GM23338 (cell line): ENCODE data around the gene ADAM30. TPM values are rescaled to one million over a fixed set of nuclear protein-coding genes. Genes with fewer than 3 reads are reported as not detected.

Experiments used
- ATAC-seq: fragments of 200-7000 bp; cut with Tn5 transposase; 3 replicates; pipeline ENCODE4 v1.9.1; 2020
- DNase-seq: peaks from one replicate; pipeline ENCODE4 v3.0.0-alpha.2; 2015; ENCODE audit warnings: low spot score
- H2AFZ ChIP-seq: fragments of 200-600 bp; sonication (generic); 2 replicates; pipeline ENCODE4 v1.8.0; 2016; ENCODE audit warnings: antibody characterized with exemption, mild to moderate bottlenecking, moderate library complexity
- H3F3A ChIP-seq: fragments of 200-600 bp; sonication (generic); replicated peaks from 2 replicates; pipeline ENCODE4 v1.8.0; 2017; ENCODE audit warnings: antibody characterized with exemption, mixed run types, low read depth
- H3K27ac ChIP-seq: fragments of 200-600 bp; sonication (generic); 2 replicates; pipeline ENCODE4 v1.6.1; 2016; ENCODE audit warnings: low read depth
- H3K27me3 ChIP-seq: fragments of 200-600 bp; sonication (generic); 2 replicates; pipeline ENCODE4 v1.8.0; 2016; ENCODE audit warnings: mild to moderate bottlenecking, mixed run types, moderate library complexity; ENCODE audit not compliant: insufficient read depth
- H3K36me3 ChIP-seq: fragments of 200-600 bp; sonication (generic); 2 replicates; pipeline ENCODE4 v1.8.0; 2016; ENCODE audit warnings: mild to moderate bottlenecking; ENCODE audit not compliant: insufficient read depth
- H3K4me1 ChIP-seq: fragments of 200-600 bp; sonication (generic); 2 replicates; pipeline ENCODE4 v1.8.0; 2016; ENCODE audit warnings: mild to moderate bottlenecking, moderate library complexity; ENCODE audit not compliant: insufficient read depth
- H3K4me2 ChIP-seq: fragments of 200-600 bp; sonication (generic); 2 replicates; pipeline ENCODE4 v1.7.1; 2017; ENCODE audit warnings: mixed run types
- H3K4me3 ChIP-seq: fragments of 200-600 bp; sonication (generic); 2 replicates; pipeline ENCODE4 v1.6.1; 2016; ENCODE audit warnings: mixed run types
- H3K79me2 ChIP-seq: fragments of 200-600 bp; sonication (generic); replicated peaks from 2 replicates; pipeline ENCODE4 v1.8.0; 2017; ENCODE audit warnings: mild to moderate bottlenecking; ENCODE audit not compliant: insufficient read depth
- H3K9me2 ChIP-seq: fragments of 200-600 bp; sonication (generic); 2 replicates; pipeline ENCODE4 v1.8.0; 2017; ENCODE audit not compliant: insufficient read depth
- H4K20me1 ChIP-seq: fragments of 200-600 bp; sonication (generic); replicated peaks from 2 replicates; pipeline ENCODE4 v1.8.0; 2017; ENCODE audit warnings: mild to moderate bottlenecking; ENCODE audit not compliant: insufficient read depth
- H3K27ac Mint-ChIP-seq: 2 replicates; pipeline ENCODE4 v1.8.0; 2020; ENCODE audit warnings: inconsistent platforms, mild to moderate bottlenecking, moderate library complexity, mixed read lengths
- H3K27me3 Mint-ChIP-seq: 3 replicates; pipeline ENCODE4 v1.8.0; 2022; ENCODE audit warnings: low read depth, mild to moderate bottlenecking, moderate library complexity, mixed read lengths, inconsistent platforms; ENCODE audit not compliant: insufficient read depth, poor library complexity
- H3K36me3 Mint-ChIP-seq: 3 replicates; pipeline ENCODE4 v1.8.0; 2021; ENCODE audit warnings: low read depth, mild to moderate bottlenecking, inconsistent platforms, moderate library complexity, mixed read lengths
- H3K4me1 Mint-ChIP-seq: 3 replicates; pipeline ENCODE4 v1.8.0; 2020; ENCODE audit warnings: mild to moderate bottlenecking, inconsistent platforms, mixed read lengths
- H3K4me3 Mint-ChIP-seq: 3 replicates; pipeline ENCODE4 v1.8.0; 2021; ENCODE audit warnings: moderate library complexity, mild to moderate bottlenecking, inconsistent platforms, mixed read lengths
- H3K9me3 Mint-ChIP-seq: 3 replicates; pipeline ENCODE4 v1.8.0; 2020; ENCODE audit warnings: moderate library complexity, mild to moderate bottlenecking, inconsistent platforms, mixed read lengths
- CREB1 ChIP-seq: fragments of 250-450 bp; sonication (Bioruptor Pico); IDR thresholded peaks from 2 replicates; pipeline ENCODE4 v1.5.0; 2020; ENCODE audit warnings: low read depth, mild to moderate bottlenecking, moderate library complexity
- EZH2 ChIP-seq: fragments of 200-600 bp; sonication (generic); IDR thresholded peaks from one replicate; pipeline ENCODE4 v1.8.0; 2017; ENCODE audit warnings: antibody characterized with exemption, mild to moderate bottlenecking, low read depth; ENCODE audit not compliant: unreplicated experiment
- EZH2phosphoT487 ChIP-seq: fragments of 200-600 bp; sonication (generic); IDR thresholded peaks from one replicate; pipeline ENCODE4 v1.8.1; 2018; ENCODE audit warnings: antibody characterized with exemption; ENCODE audit not compliant: unreplicated experiment
- JUNB ChIP-seq: IDR thresholded peaks from one replicate; pipeline ENCODE4 v1.6.1; 2016; ENCODE audit warnings: antibody characterized with exemption; ENCODE audit not compliant: unreplicated experiment
- NANOG ChIP-seq: IDR thresholded peaks from 2 replicates; pipeline ENCODE4 v1.6.1; 2016; ENCODE audit warnings: antibody characterized with exemption, borderline replicate concordance
- POLR2AphosphoS5 ChIP-seq: IDR thresholded peaks from 2 replicates; pipeline ENCODE4 v1.6.1; 2016; ENCODE audit warnings: antibody characterized with exemption, low read depth
- STAT1 ChIP-seq: IDR thresholded peaks from one replicate; pipeline ENCODE4 v1.6.1; 2016; ENCODE audit warnings: antibody characterized with exemption; ENCODE audit not compliant: unreplicated experiment
- ZNF114 ChIP-seq: fragments of 250-450 bp; sonication (Bioruptor Pico); IDR thresholded peaks from 2 replicates; pipeline ENCODE4 v1.5.0; 2020; ENCODE audit warnings: mild to moderate bottlenecking, moderate library complexity
- ZNF331 ChIP-seq: fragments of 250-450 bp; sonication (Bioruptor Pico); IDR thresholded peaks from 2 replicates; pipeline ENCODE4 v1.5.0; 2020; ENCODE audit warnings: low read depth, mild to moderate bottlenecking, moderate library complexity
- polyA plus RNA-seq: library from polyadenylated mRNA; unstranded; fragments of >200 nt; fragmentation: Nextera tagmentation; extraction: Ambion mirVana; gene quantifications from 2 replicates; pipeline ENCODE4 v1.2.1, GENCODE V29; 2016
- total RNA-seq: library from RNA; depleted of rRNA; stranded (reverse); fragments of >200 nt; shearing (Covaris generic); gene quantifications from 2 replicates; pipeline ENCODE4 v1.2.3, GENCODE V29; 2014
- TF ChIP-seq, protein P1 (sequence below): IDR thresholded peaks from one replicate; pipeline ENCODE4 v1.6.1; 2018; ENCODE audit warnings: antibody characterized with exemption; ENCODE audit not compliant: unreplicated experiment
- TF ChIP-seq, protein P2 (sequence below), 2 experiments: fragments of 200-600 bp in 1 of 2; sonication (generic) in 1 of 2; conservative IDR thresholded peaks; 2 replicates each; pipeline versions ENCODE4 v1.5.1 to v1.6.1; 2016 to 2017; ENCODE audit warnings: antibody characterized with exemption in 2 of 2, low read depth in 2 of 2, mild to moderate bottlenecking in 2 of 2, moderate library complexity in 1 of 2
- TF ChIP-seq, protein P3 (sequence below): fragments of 250-450 bp; sonication (Bioruptor Pico); IDR thresholded peaks from 2 replicates; pipeline ENCODE4 v1.5.0; 2020; ENCODE audit warnings: mild to moderate bottlenecking, moderate library complexity

The ADAM30 gene
- total and polyA plus RNA-seq, 2 experiments from 2014 or later = not detected

DNA sequence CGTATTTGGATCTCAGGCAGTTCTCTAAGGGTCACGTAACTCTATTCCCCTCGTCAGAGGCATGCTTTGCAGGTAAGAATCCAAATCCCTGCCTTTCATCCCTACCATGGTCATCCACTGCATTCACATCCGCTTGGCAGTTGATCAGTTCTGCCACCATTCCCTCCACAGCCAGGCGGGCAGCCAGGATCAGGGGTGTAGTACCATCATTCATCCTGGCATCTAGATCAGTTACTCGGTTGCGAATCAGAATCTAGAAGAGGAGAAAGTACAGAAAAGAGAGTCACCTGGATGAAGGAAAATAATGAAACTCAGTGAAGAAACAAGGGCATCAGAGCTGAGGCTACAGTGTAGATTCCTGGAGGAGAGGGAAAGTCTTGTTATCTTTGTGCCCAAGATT lies 22.0 kb upstream of the ADAM30 start:
- H3K27ac ChIP-seq = no peak overlapping the region
- no peaks in the 10 kb centered on the region; the same call in 1 of the 2 replicates for H3K9me2 ChIP-seq
- Mint-ChIP-seq H3K9me3 (no peaks in the 10 kb centered on the region; the same call in 2 of the 3 replicates), H3K36me3 (peaks cover 43% of the 10 kb centered on the region), H3K4me3 (no peak overlapping the region), H3K27me3 (no peaks in the 10 kb centered on the region), H3K4me1 (peaks cover 2% of the 10 kb centered on the region; the same call in 1 of the 3 replicates), H3K27ac (no peak overlapping the region)
- no peak overlapping the region for H3K4me3 ChIP-seq
- peaks cover 14% of the 10 kb centered on the region for H3K36me3 ChIP-seq
- DNase-seq = no peak
- H3K79me2 ChIP-seq = no peaks in the 10 kb centered on the region
- TF ChIP-seq, protein P1, sequence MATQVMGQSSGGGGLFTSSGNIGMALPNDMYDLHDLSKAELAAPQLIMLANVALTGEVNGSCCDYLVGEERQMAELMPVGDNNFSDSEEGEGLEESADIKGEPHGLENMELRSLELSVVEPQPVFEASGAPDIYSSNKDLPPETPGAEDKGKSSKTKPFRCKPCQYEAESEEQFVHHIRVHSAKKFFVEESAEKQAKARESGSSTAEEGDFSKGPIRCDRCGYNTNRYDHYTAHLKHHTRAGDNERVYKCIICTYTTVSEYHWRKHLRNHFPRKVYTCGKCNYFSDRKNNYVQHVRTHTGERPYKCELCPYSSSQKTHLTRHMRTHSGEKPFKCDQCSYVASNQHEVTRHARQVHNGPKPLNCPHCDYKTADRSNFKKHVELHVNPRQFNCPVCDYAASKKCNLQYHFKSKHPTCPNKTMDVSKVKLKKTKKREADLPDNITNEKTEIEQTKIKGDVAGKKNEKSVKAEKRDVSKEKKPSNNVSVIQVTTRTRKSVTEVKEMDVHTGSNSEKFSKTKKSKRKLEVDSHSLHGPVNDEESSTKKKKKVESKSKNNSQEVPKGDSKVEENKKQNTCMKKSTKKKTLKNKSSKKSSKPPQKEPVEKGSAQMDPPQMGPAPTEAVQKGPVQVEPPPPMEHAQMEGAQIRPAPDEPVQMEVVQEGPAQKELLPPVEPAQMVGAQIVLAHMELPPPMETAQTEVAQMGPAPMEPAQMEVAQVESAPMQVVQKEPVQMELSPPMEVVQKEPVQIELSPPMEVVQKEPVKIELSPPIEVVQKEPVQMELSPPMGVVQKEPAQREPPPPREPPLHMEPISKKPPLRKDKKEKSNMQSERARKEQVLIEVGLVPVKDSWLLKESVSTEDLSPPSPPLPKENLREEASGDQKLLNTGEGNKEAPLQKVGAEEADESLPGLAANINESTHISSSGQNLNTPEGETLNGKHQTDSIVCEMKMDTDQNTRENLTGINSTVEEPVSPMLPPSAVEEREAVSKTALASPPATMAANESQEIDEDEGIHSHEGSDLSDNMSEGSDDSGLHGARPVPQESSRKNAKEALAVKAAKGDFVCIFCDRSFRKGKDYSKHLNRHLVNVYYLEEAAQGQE = no peak
- TF ChIP-seq CREB1 (CRISPR knock-in tag) (no peak), ZNF114 (CRISPR knock-in tag) (no peak), JUNB (no peak), POLR2AphosphoS5 (no peak), EZH2phosphoT487 (no peak), EZH2 (no peak), NANOG (no peak), ZNF331 (CRISPR knock-in tag) (no peak), STAT1 (no peak)
- TF ChIP-seq, protein P2, sequence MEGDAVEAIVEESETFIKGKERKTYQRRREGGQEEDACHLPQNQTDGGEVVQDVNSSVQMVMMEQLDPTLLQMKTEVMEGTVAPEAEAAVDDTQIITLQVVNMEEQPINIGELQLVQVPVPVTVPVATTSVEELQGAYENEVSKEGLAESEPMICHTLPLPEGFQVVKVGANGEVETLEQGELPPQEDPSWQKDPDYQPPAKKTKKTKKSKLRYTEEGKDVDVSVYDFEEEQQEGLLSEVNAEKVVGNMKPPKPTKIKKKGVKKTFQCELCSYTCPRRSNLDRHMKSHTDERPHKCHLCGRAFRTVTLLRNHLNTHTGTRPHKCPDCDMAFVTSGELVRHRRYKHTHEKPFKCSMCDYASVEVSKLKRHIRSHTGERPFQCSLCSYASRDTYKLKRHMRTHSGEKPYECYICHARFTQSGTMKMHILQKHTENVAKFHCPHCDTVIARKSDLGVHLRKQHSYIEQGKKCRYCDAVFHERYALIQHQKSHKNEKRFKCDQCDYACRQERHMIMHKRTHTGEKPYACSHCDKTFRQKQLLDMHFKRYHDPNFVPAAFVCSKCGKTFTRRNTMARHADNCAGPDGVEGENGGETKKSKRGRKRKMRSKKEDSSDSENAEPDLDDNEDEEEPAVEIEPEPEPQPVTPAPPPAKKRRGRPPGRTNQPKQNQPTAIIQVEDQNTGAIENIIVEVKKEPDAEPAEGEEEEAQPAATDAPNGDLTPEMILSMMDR (conservative IDR thresholded peaks at IDR 0.05; ENCODE audit: low read depth in 2 of 2) = no peak
- TF ChIP-seq, protein P3, sequence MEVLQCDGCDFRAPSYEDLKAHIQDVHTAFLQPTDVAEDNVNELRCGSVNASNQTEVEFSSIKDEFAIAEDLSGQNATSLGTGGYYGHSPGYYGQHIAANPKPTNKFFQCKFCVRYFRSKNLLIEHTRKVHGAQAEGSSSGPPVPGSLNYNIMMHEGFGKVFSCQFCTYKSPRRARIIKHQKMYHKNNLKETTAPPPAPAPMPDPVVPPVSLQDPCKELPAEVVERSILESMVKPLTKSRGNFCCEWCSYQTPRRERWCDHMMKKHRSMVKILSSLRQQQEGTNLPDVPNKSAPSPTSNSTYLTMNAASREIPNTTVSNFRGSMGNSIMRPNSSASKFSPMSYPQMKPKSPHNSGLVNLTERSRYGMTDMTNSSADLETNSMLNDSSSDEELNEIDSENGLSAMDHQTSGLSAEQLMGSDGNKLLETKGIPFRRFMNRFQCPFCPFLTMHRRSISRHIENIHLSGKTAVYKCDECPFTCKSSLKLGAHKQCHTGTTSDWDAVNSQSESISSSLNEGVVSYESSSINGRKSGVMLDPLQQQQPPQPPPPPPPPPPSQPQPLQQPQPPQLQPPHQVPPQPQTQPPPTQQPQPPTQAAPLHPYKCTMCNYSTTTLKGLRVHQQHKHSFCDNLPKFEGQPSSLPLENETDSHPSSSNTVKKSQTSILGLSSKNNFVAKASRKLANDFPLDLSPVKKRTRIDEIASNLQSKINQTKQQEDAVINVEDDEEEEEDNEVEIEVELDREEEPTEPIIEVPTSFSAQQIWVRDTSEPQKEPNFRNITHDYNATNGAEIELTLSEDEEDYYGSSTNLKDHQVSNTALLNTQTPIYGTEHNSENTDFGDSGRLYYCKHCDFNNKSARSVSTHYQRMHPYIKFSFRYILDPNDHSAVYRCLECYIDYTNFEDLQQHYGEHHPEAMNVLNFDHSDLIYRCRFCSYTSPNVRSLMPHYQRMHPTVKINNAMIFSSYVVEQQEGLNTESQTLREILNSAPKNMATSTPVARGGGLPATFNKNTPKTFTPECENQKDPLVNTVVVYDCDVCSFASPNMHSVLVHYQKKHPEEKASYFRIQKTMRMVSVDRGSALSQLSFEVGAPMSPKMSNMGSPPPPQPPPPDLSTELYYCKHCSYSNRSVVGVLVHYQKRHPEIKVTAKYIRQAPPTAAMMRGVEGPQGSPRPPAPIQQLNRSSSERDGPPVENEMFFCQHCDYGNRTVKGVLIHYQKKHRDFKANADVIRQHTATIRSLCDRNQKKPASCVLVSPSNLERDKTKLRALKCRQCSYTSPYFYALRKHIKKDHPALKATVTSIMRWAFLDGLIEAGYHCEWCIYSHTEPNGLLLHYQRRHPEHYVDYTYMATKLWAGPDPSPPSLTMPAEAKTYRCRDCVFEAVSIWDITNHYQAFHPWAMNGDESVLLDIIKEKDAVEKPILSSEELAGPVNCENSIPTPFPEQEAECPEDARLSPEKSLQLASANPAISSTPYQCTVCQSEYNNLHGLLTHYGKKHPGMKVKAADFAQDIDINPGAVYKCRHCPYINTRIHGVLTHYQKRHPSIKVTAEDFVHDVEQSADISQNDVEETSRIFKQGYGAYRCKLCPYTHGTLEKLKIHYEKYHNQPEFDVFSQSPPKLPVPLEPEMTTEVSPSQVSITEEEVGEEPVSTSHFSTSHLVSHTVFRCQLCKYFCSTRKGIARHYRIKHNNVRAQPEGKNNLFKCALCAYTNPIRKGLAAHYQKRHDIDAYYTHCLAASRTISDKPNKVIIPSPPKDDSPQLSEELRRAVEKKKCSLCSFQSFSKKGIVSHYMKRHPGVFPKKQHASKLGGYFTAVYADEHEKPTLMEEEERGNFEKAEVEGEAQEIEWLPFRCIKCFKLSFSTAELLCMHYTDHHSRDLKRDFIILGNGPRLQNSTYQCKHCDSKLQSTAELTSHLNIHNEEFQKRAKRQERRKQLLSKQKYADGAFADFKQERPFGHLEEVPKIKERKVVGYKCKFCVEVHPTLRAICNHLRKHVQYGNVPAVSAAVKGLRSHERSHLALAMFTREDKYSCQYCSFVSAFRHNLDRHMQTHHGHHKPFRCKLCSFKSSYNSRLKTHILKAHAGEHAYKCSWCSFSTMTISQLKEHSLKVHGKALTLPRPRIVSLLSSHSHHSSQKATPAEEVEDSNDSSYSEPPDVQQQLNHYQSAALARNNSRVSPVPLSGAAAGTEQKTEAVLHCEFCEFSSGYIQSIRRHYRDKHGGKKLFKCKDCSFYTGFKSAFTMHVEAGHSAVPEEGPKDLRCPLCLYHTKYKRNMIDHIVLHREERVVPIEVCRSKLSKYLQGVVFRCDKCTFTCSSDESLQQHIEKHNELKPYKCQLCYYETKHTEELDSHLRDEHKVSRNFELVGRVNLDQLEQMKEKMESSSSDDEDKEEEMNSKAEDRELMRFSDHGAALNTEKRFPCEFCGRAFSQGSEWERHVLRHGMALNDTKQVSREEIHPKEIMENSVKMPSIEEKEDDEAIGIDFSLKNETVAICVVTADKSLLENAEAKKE (CRISPR knock-in tag) = no peak
- no peak overlapping the region for H3K4me2 ChIP-seq
- no peaks in the 10 kb centered on the region for H3K4me1 ChIP-seq
- H2AFZ ChIP-seq = no peak overlapping the region
- H3K27me3 ChIP-seq = no peaks in the 10 kb centered on the region
- H4K20me1 ChIP-seq = peaks cover 5% of the 10 kb centered on the region
- H3F3A ChIP-seq = no peaks in the 10 kb centered on the region
- no peak for ATAC-seq
